Cardiac septum (tissue), 1 donor: ENCODE data around the gene MYLK. TPM values are rescaled to one million over a fixed set of nuclear protein-coding genes. Genes with fewer than 3 reads are reported as not detected.

Experiments used
- DNase-seq: peaks from one replicate; pipeline ENCODE4 v3.0.0-alpha.2; 2020; ENCODE audit warnings: low spot score
- intact Hi-C: fragments of 100-400 bp; cut with DNase I; formaldehyde crosslinking; loops from one replicate; pipeline ENCODE4 v1.14.0; 2022
- total RNA-seq: library from RNA; stranded (reverse); fragmentation: NEBNext Ultra II Directional; extraction: Animal tissue kit (Norgen Biotek cat#: 25700); gene quantifications from one replicate; pipeline ENCODE4 v1.2.1, GENCODE V29; 2021
- donor health status: DM: no; HTN: no; CAD: no.

MYLK gene
- total RNA-seq, 1 donor from 2014 or later = 17.8 TPM

GRCh38 chr3:123644358-123644757 lies 239.8 kb downstream of the MYLK start:
- DNase-seq = no peak

DNA sequence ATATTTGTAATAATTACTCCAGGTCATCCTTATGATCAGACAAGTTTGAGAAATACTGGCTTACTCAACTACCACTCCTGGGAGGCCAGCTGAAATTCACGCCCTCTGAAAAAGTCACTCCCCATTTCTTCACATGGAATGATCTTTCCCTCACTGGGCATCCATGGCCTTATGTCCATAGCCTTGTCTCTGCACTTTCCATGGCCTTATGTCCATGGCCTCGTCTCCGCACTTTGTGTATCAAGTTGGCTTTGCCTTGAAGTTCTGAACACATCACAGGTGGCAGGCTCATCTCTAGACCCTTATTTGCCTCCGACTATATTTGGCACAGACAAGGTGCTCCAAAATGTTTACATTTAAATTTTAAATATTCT lies 241.2 kb downstream of the MYLK start:
- intact Hi-C loops = no loop called here
- DNase-seq = no peak

More at GRCh38 chr3:123644358-123644757, 239.8 kb downstream of the MYLK start:
- intact Hi-C loops = no loop called here

- no peak for DNase-seq
- intact Hi-C loops = no loop called here
These were observed 241.8 kb downstream of the MYLK start for GRCh38 chr3:123642182-123642956.

DNA sequence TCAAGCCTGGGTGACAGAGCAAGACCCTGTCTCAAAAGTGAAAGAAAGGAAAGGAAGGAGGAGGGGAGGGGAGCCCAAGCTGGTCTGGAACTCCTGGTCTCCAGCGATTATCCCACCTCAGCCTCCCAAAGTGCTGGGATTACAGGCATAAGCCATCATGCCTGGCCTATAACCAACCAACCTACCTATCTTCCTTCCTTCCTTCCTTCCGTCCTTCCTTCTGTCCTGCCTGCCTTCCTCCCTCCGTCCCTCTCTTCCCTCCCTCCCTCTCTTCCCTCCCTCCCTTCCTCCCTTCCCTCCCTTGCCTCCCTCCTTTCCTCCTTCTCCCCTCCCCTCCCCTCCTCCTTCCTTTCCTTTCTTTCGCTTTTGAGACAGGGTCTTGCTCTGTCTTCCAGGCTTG lies 242.6 kb downstream of the MYLK start:
- intact Hi-C loops = no loop called here
- no peak for DNase-seq

GRCh38 chr3:123640740-123641462 lies 243.2 kb downstream of the MYLK start:
- DNase-seq = no peak
- intact Hi-C loops = no loop called here

- DNase-seq = no peak
- intact Hi-C loops = no loop called here
These were observed 243.8 kb downstream of the MYLK start for GRCh38 chr3:123640311-123640710.

DNA sequence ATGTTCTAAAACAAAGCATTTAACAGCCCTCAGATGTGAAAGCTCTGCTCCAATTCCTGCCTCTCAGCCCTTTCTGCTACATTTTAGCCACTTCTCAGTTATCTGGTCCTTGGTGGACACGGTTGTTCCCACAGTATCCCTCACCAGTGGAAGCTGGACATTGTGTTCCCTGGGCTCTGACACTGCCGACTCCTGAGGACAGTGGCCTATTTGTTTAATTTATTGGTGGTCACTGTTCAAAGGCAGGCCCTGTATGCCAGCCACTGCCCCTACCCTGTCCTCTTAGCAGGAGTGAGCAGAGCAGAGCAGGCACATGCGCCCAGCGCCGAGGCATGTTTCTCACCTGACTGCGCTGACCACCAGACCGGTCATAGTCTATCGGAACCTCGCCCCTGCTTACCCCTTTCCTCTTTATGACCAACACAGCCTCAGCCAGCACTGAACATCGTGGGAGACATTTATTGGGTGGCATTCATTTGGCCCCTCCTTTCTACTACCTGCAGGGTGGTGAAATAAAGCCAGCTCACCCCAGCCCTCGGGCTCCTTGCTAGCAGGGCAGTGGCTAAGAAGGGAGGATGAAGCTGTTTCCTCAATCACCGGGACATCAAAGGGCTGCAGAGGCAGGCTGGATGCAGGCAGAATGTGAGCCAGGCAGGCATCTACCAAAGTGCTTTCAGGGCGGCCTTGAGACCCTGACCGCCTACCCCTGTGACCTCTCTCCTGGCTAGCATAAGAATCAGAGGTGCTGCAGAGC lies 245.0 kb downstream of the MYLK start:
- intact Hi-C loops = no loop called here
- no peak for DNase-seq

GRCh38 chr3:123637841-123638240 lies 246.3 kb downstream of the MYLK start:
- intact Hi-C loops = no loop called here
- no peak for DNase-seq

DNA sequence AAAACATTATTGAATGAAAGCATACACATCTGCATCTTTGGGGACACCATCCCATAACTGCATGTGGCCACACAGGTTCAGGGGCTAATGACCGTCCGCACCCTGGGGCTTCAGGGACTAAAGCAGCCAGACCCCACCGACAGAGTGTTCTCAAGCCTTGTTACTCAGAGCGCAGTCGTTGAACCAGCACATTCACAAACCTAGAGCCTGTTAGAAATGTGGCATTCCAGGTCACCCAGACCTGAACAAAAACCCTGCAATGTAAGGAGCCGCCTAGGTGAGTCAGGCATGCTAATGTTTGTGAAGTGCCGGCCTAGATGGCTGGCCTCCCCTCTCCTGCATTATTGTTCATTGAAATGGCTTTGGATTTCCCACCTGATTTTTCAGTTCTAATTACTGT lies 247.0 kb downstream of the MYLK start:
- no peak for DNase-seq
- intact Hi-C loops = no loop called here

DNA sequence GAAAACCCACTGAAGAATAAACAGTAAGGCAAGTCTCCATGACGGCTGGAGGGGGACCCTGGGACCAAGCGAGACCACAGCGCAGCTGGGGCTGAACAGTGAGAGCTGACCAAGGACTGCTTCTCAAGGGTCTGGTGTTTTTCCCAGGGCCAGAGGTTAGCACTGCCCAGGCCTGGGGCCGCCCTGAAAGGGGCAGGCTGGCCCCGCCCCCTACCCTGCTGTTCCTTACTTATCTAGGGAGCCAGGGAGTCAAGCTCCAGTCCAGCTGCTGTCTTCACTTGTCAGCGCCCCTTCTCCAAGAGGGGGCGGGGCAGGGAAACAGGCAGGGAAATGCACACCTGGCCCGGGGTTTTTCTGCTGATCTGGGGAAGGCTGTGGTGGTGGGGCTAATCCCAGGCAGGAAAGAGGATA lies 247.7 kb downstream of the MYLK start:
- no peak for DNase-seq
- intact Hi-C loops = no loop called here

DNA sequence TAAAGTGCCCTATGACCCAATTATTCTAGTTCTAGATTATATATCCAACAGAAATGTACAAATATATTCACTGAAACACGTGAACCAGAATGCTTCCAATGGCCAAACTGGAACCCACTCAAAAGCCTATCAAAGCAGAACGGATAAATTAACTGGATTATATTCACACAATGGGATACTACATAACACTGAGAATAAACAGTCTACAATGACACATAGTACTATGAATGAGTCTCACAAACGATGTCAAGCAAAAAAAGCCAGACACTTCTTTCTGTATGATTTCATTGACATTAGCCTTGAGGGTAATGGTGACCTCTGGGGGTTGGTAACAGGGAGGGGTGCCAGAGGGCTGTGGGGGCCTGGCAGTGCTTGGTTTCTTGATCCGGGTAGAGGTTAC lies 248.4 kb downstream of the MYLK start:
- intact Hi-C loops = no loop called here
- DNase-seq = no peak

- no peak for DNase-seq
- intact Hi-C loops = no loop called here
These were observed 248.9 kb downstream of the MYLK start for GRCh38 chr3:123635217-123635616.

GRCh38 chr3:123634149-123635051 lies 249.7 kb downstream of the MYLK start:
- no peak for DNase-seq
- intact Hi-C loops = no loop called here

- intact Hi-C loops = no loop called here
- no peak for DNase-seq
These were observed 250.6 kb downstream of the MYLK start for GRCh38 chr3:123633530-123633929.

DNA sequence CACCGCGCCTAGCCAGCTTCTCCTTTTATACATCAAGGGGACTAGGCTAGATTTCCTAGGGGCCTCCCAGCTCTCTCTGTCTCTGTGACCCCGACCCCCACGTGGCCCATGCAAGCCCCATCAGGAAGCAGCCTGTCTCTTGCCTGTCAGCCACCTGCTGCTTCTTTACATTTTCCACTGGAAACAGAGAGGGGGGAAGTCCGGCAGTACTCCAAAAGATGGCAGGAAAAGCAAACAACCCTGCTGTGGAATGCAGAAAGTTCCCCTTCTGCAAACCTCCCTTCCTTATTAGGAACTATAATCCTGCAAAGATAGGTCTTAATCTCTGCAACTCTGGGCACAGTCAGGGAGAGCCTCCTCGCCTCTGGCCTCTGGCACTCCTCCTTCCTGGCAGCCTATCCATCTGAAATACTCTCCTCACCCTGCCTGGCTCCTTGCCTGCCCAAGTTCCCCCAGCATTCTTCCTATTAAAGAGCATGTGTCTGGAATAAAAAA lies 251.9 kb downstream of the MYLK start:
- intact Hi-C loops = no loop called here
- no peak for DNase-seq

DNA sequence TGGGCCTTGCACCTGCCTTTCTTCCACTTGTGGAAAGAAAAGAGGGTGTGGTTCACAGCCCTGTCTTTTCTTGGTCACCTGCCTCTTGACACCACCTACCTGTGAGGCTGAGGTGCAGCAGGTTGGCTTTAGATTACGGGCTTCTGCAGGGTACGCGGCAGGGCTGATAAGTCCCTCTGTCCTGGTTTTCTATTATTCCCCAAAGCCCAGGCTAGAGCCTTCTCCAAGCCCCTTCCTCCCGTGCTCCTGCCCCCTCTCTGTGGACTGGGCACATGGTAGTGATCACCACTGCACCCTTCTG lies 254.4 kb downstream of the MYLK start:
- intact Hi-C loops = no loop called here
- no peak for DNase-seq

- intact Hi-C loops = no loop called here
- DNase-seq = no peak
These were observed 255.0 kb downstream of the MYLK start for GRCh38 chr3:123628996-123629746.

DNA sequence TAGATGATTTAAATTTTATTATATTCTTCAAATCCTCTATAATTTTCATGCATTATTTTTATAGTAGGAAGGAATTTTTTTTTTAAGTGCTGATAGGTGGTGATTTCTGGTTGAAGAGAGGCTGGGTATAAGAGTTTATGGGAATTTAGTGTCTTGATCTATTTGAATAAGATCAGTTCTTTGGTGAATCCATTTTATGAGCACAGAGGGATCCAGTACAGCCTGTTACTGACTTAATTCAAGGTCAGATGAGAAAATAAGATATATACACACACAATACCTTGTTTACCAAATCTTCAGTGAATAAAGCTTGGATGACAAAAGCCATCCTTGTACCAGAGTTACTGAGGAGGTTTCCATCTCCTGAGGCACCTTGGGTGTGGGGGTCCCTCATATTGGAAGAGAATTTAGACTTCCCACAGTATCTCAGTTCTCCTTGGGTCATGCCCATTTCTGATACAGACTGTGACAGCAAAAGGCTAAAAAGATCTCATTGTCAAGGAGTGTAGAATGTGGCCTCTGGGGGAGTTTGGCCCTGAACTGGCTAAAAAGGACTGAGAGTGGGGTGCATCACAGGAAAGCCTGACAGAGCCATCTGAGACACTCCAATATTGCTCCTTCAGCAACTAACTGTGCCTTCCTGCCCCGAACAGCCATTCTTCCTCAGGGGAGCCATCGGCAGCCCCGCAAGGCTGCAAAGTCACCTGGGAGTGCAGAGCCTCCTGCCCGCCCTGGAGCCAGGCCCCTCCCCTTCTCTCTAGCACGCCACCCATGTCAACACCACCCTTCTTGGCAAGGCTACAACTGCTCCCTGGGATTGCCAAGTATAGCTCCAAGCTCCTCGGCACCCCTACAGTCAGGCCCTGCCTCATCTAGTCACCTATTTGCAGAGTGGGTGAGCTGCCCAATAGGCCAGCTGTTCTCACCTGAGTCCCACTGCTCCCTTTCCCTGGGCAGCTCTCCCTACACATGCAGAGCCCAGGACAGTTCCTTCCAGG lies 256.2 kb downstream of the MYLK start:
- intact Hi-C loops = no loop called here
- DNase-seq = no peak
